ENCODE results near the gene ADAMTS12.

- no peak for TF ChIP-seq POLR2A (IDR thresholded peaks at IDR 0.05)
- TF ChIP-seq, protein P1, sequence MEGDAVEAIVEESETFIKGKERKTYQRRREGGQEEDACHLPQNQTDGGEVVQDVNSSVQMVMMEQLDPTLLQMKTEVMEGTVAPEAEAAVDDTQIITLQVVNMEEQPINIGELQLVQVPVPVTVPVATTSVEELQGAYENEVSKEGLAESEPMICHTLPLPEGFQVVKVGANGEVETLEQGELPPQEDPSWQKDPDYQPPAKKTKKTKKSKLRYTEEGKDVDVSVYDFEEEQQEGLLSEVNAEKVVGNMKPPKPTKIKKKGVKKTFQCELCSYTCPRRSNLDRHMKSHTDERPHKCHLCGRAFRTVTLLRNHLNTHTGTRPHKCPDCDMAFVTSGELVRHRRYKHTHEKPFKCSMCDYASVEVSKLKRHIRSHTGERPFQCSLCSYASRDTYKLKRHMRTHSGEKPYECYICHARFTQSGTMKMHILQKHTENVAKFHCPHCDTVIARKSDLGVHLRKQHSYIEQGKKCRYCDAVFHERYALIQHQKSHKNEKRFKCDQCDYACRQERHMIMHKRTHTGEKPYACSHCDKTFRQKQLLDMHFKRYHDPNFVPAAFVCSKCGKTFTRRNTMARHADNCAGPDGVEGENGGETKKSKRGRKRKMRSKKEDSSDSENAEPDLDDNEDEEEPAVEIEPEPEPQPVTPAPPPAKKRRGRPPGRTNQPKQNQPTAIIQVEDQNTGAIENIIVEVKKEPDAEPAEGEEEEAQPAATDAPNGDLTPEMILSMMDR (IDR thresholded peaks at IDR 0.05 in 4 of 5, conservative IDR thresholded peaks at IDR 0.05 in 1 of 5): no peak
These were observed 410.9 kb downstream of the ADAMTS12 start for GRCh38 chr5:33480876-33481275.
